Testis (tissue), 2 donors: ENCODE data around the gene NME7.

Source experiments
- POLR2A ChIP-seq: fragments of 450-650 bp; IDR thresholded peaks from one replicate; pipeline ENCODE4 v1.6.1; 2017; ENCODE audit warnings: antibody characterized with exemption, mild to moderate bottlenecking, moderate library complexity
- TF ChIP-seq, protein P1 (sequence below), 3 experiments: fragments of 450-650 bp in 2 of 3; fragments of 200-600 bp in 1 of 3; sonication (generic) in 1 of 3; IDR thresholded peaks; one replicate each; pipeline ENCODE4 v1.5.1; 2016 to 2019; ENCODE audit warnings: antibody characterized with exemption in 3 of 3, mild to moderate bottlenecking in 2 of 3, moderate library complexity in 1 of 3

DNA sequence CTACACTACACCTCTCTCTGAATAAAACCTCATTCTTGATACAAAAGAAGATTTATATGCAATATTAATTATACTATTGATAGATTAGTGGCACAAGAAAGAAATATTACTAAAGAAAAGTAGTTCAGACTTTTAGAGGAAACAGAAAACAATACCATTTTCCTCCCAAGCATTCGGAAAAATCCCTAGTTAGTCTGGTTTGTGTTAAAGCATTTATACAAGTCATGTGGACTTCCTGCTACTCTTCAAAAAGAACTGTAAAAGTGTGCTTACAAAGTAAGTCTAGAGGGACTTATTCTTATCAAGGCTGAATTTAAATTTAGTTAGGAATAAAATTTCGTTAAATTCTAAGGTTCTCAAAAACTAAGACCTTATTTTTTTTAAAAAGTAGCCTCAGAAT, 132.0 kb downstream of the NME7 start:
- TF ChIP-seq, protein P1, sequence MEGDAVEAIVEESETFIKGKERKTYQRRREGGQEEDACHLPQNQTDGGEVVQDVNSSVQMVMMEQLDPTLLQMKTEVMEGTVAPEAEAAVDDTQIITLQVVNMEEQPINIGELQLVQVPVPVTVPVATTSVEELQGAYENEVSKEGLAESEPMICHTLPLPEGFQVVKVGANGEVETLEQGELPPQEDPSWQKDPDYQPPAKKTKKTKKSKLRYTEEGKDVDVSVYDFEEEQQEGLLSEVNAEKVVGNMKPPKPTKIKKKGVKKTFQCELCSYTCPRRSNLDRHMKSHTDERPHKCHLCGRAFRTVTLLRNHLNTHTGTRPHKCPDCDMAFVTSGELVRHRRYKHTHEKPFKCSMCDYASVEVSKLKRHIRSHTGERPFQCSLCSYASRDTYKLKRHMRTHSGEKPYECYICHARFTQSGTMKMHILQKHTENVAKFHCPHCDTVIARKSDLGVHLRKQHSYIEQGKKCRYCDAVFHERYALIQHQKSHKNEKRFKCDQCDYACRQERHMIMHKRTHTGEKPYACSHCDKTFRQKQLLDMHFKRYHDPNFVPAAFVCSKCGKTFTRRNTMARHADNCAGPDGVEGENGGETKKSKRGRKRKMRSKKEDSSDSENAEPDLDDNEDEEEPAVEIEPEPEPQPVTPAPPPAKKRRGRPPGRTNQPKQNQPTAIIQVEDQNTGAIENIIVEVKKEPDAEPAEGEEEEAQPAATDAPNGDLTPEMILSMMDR (IDR thresholded peaks at IDR 0.05) = no peak
- TF ChIP-seq POLR2A = no peak
